ENCODE data around the gene P2RY2.

The P2RY2 gene

GRCh38 chr11:73252577-73253191, 34.6 kb downstream of the P2RY2 start:
- Histone ChIP-seq H3K4me1 (ENCODE audit: control insufficient read depth in 1 of 2, insufficient read depth in 2 of 2, low read length in 2 of 2) (no peaks in the 10 kb centered on the region), H3K27me3 (ENCODE audit: low read depth, low read length) (no peaks in the 10 kb centered on the region), H3K9me3 (ENCODE audit: control insufficient read depth in 1 of 2, low read length in 2 of 2) (no peaks in the 10 kb centered on the region), H3K27ac (ENCODE audit: low read length) (no peak overlapping the region), H3K36me3 (ENCODE audit: control insufficient read depth in 1 of 2, insufficient read depth in 2 of 2, low read length in 2 of 2) (no peaks in the 10 kb centered on the region), H3K4me3 (ENCODE audit: low read depth in 1 of 2, low read length in 2 of 2) (no peak overlapping the region)

- Histone ChIP-seq H3K4me3 (ENCODE audit: low read depth in 1 of 2, low read length in 2 of 2) (no peak overlapping the region), H3K27me3 (ENCODE audit: low read depth, low read length) (no peaks in the 10 kb centered on the region), H3K9me3 (ENCODE audit: control insufficient read depth in 1 of 2, low read length in 2 of 2) (no peaks in the 10 kb centered on the region), H3K36me3 (ENCODE audit: control insufficient read depth in 1 of 2, insufficient read depth in 2 of 2, low read length in 2 of 2) (no peaks in the 10 kb centered on the region), H3K4me1 (ENCODE audit: control insufficient read depth in 1 of 2, insufficient read depth in 2 of 2, low read length in 2 of 2) (no peaks in the 10 kb centered on the region), H3K27ac (ENCODE audit: low read length) (no peak overlapping the region)
Observed at GRCh38 chr11:73257342-73258103, 39.4 kb downstream of the P2RY2 start.

GRCh38 chr11:73258104-73259035, 40.3 kb downstream of the P2RY2 start:
- Histone ChIP-seq H3K4me3 (ENCODE audit: low read depth in 1 of 2, low read length in 2 of 2) (no peak overlapping the region), H3K9me3 (ENCODE audit: control insufficient read depth in 1 of 2, low read length in 2 of 2) (no peaks in the 10 kb centered on the region), H3K27ac (ENCODE audit: low read length) (no peak overlapping the region), H3K36me3 (ENCODE audit: control insufficient read depth in 1 of 2, insufficient read depth in 2 of 2, low read length in 2 of 2) (no peaks in the 10 kb centered on the region), H3K4me1 (ENCODE audit: control insufficient read depth in 1 of 2, insufficient read depth in 2 of 2, low read length in 2 of 2) (no peaks in the 10 kb centered on the region), H3K27me3 (ENCODE audit: low read depth, low read length) (no peaks in the 10 kb centered on the region)

GRCh38 chr11:73259406-73260126, 41.5 kb downstream of the P2RY2 start:
- Histone ChIP-seq H3K36me3 (ENCODE audit: control insufficient read depth in 1 of 2, insufficient read depth in 2 of 2, low read length in 2 of 2) (no peaks in the 10 kb centered on the region), H3K27me3 (ENCODE audit: low read depth, low read length) (no peaks in the 10 kb centered on the region), H3K4me1 (ENCODE audit: control insufficient read depth in 1 of 2, insufficient read depth in 2 of 2, low read length in 2 of 2) (peaks cover 0 to 6% of the 10 kb centered on the region in 2 donors), H3K27ac (ENCODE audit: low read length) (no peak overlapping the region), H3K9me3 (ENCODE audit: control insufficient read depth in 1 of 2, low read length in 2 of 2) (no peaks in the 10 kb centered on the region), H3K4me3 (ENCODE audit: low read depth in 1 of 2, low read length in 2 of 2) (no peak overlapping the region)

- Histone ChIP-seq H3K36me3 (ENCODE audit: control insufficient read depth in 1 of 2, insufficient read depth in 2 of 2, low read length in 2 of 2) (no peaks in the 10 kb centered on the region), H3K27ac (ENCODE audit: low read length) (no peak overlapping the region), H3K4me1 (ENCODE audit: control insufficient read depth in 1 of 2, insufficient read depth in 2 of 2, low read length in 2 of 2) (peaks cover 0 to 6% of the 10 kb centered on the region in 2 donors), H3K9me3 (ENCODE audit: control insufficient read depth in 1 of 2, low read length in 2 of 2) (no peaks in the 10 kb centered on the region), H3K27me3 (ENCODE audit: low read depth, low read length) (peaks cover 5% of the 10 kb centered on the region), H3K4me3 (ENCODE audit: low read depth in 1 of 2, low read length in 2 of 2) (no peak overlapping the region)
Observed at GRCh38 chr11:73260127-73260457, 42.0 kb downstream of the P2RY2 start.

GRCh38 chr11:73262851-73263495, 44.9 kb downstream of the P2RY2 start:
- H3K36me3 ChIP-seq (ENCODE audit: control insufficient read depth in 1 of 2, insufficient read depth in 2 of 2, low read length in 2 of 2): no peaks in the 10 kb centered on the region
- H3K4me3 ChIP-seq (ENCODE audit: low read depth in 1 of 2, low read length in 2 of 2): no peak overlapping the region
- H3K4me1 ChIP-seq (ENCODE audit: control insufficient read depth in 1 of 2, insufficient read depth in 2 of 2, low read length in 2 of 2): peaks cover 0 to 6% of the 10 kb centered on the region in 2 donors
- H3K9me3 ChIP-seq (ENCODE audit: control insufficient read depth in 1 of 2, low read length in 2 of 2): no peaks in the 10 kb centered on the region
- no peak overlapping the region for H3K27ac ChIP-seq (ENCODE audit: low read length)
- peaks cover 6% of the 10 kb centered on the region for H3K27me3 ChIP-seq (ENCODE audit: low read depth, low read length)

GRCh38 chr11:73263640-73264039, 45.6 kb downstream of the P2RY2 start:
- Histone ChIP-seq H3K27me3 (ENCODE audit: low read depth, low read length) (peaks cover 6% of the 10 kb centered on the region), H3K27ac (ENCODE audit: low read length) (no peak overlapping the region), H3K36me3 (ENCODE audit: control insufficient read depth in 1 of 2, insufficient read depth in 2 of 2, low read length in 2 of 2) (no peaks in the 10 kb centered on the region), H3K9me3 (ENCODE audit: control insufficient read depth in 1 of 2, low read length in 2 of 2) (no peaks in the 10 kb centered on the region), H3K4me1 (ENCODE audit: control insufficient read depth in 1 of 2, insufficient read depth in 2 of 2, low read length in 2 of 2) (peaks cover 0 to 6% of the 10 kb centered on the region in 2 donors), H3K4me3 (ENCODE audit: low read depth in 1 of 2, low read length in 2 of 2) (no peak overlapping the region)

GRCh38 chr11:73265278-73265810, 47.3 kb downstream of the P2RY2 start:
- no peaks in the 10 kb centered on the region for H3K36me3 ChIP-seq (ENCODE audit: control insufficient read depth in 1 of 2, insufficient read depth in 2 of 2, low read length in 2 of 2)
- H3K27me3 ChIP-seq (ENCODE audit: low read depth, low read length): peaks cover 6% of the 10 kb centered on the region
- no peaks in the 10 kb centered on the region for H3K9me3 ChIP-seq (ENCODE audit: control insufficient read depth in 1 of 2, low read length in 2 of 2)
- H3K27ac ChIP-seq (ENCODE audit: low read length): no peak overlapping the region
- H3K4me3 ChIP-seq (ENCODE audit: low read depth in 1 of 2, low read length in 2 of 2): no peak overlapping the region
- H3K4me1 ChIP-seq (ENCODE audit: control insufficient read depth in 1 of 2, insufficient read depth in 2 of 2, low read length in 2 of 2): peaks cover 6 to 8% of the 10 kb centered on the region in 2 donors

GRCh38 chr11:73265853-73266645, 48.0 kb downstream of the P2RY2 start:
- Histone ChIP-seq H3K27me3 (ENCODE audit: low read depth, low read length) (peaks cover 6% of the 10 kb centered on the region), H3K27ac (ENCODE audit: low read length) (no peak overlapping the region), H3K36me3 (ENCODE audit: control insufficient read depth in 1 of 2, insufficient read depth in 2 of 2, low read length in 2 of 2) (no peaks in the 10 kb centered on the region), H3K4me1 (ENCODE audit: control insufficient read depth in 1 of 2, insufficient read depth in 2 of 2, low read length in 2 of 2) (peaks cover 6 to 9% of the 10 kb centered on the region in 2 donors), H3K9me3 (ENCODE audit: control insufficient read depth in 1 of 2, low read length in 2 of 2) (no peaks in the 10 kb centered on the region), H3K4me3 (ENCODE audit: low read depth in 1 of 2, low read length in 2 of 2) (no peak overlapping the region)

- no peaks in the 10 kb centered on the region for H3K36me3 ChIP-seq (ENCODE audit: control insufficient read depth in 1 of 2, insufficient read depth in 2 of 2, low read length in 2 of 2)
- peaks cover 6 to 9% of the 10 kb centered on the region in 2 donors for H3K4me1 ChIP-seq (ENCODE audit: control insufficient read depth in 1 of 2, insufficient read depth in 2 of 2, low read length in 2 of 2)
- no peak overlapping the region for H3K27ac ChIP-seq (ENCODE audit: low read length)
- H3K27me3 ChIP-seq (ENCODE audit: low read depth, low read length): peaks cover 6% of the 10 kb centered on the region
- H3K9me3 ChIP-seq (ENCODE audit: control insufficient read depth in 1 of 2, low read length in 2 of 2): no peaks in the 10 kb centered on the region
- H3K4me3 ChIP-seq (ENCODE audit: low read depth in 1 of 2, low read length in 2 of 2): no peak overlapping the region
Observed at GRCh38 chr11:73266646-73267020, 48.6 kb downstream of the P2RY2 start.

Data from muscle layer of duodenum (tissue), 2 donors.